Amniotic epithelial cell (primary cell): ENCODE measurements around the gene CPXM1.
"Not testable (repeated sequence)": the region's sequence is repeated elsewhere in the genome, so short reads cannot be mapped to it uniquely, and the experiment has no call there.

Experiments used
- DNase-seq: peaks from one replicate; pipeline ENCODE4 v3.0.0-alpha.2; 2010; ENCODE audit warnings: low read depth

CPXM1 gene

GRCh38 chr20:2800521-2801285 is at the start of gene CPXM1:
Gene CPXM1, minus strand, starts transcription at chr20:2800627. Its CDS starts 55 bp downstream, at chr20:2800572.
- DNase-seq, result no peak

DNA sequence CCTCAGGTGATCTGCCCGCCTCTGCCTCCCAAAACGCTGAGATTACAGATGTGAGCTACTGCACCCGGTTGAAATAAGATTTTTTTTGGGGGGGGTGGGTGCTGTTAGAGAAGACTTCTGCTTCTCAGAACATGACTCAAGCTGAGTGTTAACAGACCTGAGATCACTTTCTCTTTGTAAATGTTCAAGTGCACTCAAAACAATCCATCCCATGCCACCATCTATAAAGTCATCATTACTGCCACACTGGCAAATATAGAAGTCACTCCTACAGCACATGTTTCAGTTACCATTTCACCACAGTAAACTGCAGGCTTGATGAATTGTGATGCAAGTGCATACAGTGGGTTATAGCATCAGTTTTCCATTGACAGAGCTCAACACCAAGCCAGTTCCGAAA is 49.1 kb upstream of the CPXM1 start:
- no peak for DNase-seq

DNA sequence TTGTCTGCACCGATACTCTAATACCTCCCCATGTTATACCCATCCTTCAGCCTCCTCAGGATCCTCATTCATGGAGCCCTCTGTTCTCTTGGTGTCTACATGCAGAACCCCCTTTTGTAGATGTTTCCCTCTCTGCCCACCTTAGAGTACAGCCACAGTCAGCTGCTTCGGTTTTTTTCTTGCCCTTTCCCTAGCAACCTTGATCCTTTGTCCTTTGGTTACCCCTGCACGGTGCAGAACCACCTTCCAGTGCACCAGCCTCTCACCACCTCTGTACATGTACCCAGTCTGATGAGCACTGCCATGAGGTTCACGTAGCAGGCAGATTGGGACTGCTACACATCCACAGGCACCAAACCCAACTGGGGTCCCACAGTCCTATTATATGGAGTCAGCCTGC is 47.4 kb upstream of the CPXM1 start:
- DNase-seq, result no peak

GRCh38 chr20:2846698-2847097 is 46.3 kb upstream of the CPXM1 start:
- no peak for DNase-seq

DNA sequence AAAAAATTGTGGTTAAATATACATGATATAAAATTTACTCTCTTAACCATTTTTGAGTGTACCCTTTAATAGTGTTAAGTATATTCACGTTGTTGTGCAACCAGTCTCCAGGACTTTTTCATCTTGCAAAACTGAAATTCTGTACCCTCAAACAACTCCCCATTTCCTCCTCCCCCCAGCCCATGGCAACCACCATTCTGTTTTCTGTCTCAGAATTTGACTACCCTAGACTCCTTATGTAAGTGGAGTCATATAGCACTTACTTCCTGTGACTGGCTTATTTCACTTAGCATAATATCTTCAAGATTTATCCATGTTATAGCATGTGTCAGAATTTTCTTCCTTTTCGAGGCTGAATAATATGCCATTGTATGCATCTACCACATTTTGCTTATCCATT is 45.2 kb upstream of the CPXM1 start:
- no peak for DNase-seq

DNA sequence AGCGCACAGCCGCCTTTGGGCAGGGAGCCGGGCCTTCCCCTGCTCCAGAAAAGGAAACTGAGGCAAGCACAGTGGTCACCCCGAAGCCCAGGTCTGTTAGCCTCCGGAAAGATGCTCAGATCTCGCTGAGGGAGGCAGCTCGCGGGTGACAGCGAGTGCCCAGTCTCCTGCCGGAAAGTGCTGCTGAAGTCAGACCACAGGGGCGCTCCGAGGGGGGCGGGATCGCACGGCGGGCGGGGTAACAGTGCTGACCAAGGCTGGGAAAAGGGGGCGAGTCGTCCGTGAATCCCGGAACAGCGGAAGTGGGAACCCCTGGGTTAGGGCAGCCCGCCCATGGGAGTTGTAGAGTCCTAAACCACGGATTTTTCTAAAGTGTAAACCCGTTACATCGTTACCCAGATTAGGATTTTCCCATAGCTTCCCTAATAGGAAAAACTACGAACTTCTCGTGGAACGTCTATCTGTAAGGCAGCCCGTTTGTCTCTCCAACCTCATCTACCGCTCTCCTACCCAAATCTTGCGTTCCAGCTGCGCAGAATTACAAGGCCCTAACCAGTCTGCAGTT is 40.6 kb upstream of the CPXM1 start:
- peak; percentile 58 for DNase-seq

DNA sequence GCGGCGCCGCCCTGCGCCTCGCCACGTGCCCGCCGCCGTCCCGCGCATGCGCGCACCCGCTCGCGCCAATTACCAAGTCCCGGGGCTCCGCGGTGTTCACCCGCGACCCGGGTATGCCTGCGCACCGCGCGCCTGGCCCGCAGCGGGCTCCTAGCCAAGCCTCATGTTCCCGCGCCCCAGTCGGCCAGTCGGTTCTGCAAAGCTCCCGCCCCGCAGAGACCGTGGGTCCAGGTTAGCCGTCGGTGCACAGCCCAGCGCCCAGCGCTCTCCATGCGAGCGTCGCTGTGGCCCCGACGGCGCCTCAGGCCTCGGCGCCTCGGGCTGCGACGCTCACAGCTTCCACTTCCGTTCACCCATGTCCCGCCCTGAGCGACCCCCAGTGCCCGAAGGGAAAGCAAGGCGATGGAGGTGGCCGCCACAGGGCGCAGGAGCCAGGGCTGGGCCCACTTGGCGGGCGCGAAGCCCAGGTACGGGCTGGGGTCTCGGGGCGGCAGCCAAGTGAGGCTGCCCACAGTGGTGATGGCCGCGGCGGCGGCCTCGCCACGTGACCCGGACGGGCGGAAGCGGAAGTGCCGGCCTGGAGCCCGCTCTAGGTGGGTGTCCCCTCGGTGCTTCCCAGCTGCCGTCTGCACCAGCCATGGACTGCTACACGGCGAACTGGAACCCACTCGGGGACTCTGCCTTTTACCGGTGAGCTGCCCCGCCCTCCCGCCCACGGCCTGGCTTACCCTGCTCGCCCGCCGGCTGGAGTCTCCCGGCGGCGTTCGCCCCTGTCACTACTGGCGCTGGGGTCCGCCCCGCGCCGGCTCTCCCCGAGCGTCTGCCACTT is 39.9 kb upstream of the CPXM1 start, which contains the start of the genes PCED1A and VPS16:
PCED1A (minus strand) TSS at position 518 of the 829 bp plus-strand sequence. CDS start 743 bp downstream, outside the sequence.
VPS16 (plus strand) TSS at position 608 of the 829 bp plus-strand sequence; CDS start at position 638, 30 bp downstream.
- DNase-seq, result peak; percentile 83

GRCh38 chr20:2839732-2840137 is 39.3 kb upstream of the CPXM1 start:
- no peak for DNase-seq

DNA sequence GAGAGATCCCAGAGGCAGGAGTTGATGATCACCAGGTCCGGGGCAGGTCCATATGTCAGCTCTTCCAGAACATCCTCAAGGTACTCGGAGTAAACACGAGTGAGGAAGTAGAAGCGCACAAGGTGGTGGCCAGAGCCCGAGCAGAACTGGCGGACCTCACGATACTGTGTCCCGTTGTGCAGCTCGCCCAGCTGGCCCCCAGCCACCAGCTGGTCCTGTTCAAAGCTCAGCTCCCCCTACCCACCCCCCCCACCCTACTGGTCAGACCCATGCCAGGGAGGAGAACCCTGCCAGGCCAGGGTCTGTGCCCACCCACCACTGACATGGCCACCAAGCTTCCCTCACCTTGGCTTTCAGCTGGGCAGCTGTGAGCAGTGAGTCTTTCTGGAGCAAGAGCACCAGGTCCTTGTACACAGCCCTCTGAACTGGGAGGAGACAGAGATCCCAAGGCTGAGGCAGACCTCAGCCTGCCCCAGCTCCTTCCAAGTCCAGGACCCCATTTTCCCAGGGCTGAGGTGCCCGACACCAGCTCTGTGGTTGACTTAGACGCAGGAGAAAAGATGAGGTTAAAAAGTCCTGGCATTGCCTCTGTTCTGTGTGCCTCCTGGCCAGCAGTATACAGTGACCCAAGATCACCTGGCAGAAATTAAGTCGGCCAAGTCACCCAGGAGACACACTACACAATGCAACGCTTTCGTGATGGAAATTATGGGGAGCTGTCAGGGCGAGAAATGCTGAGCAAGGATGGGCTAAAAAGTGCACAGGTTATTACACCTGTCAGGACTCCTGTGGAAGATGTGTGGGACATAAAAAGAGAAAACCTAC is 38.6 kb upstream of the CPXM1 start:
- no peak for DNase-seq

GRCh38 chr20:2838170-2838797 is 37.9 kb upstream of the CPXM1 start:
- DNase-seq, result no peak

DNA sequence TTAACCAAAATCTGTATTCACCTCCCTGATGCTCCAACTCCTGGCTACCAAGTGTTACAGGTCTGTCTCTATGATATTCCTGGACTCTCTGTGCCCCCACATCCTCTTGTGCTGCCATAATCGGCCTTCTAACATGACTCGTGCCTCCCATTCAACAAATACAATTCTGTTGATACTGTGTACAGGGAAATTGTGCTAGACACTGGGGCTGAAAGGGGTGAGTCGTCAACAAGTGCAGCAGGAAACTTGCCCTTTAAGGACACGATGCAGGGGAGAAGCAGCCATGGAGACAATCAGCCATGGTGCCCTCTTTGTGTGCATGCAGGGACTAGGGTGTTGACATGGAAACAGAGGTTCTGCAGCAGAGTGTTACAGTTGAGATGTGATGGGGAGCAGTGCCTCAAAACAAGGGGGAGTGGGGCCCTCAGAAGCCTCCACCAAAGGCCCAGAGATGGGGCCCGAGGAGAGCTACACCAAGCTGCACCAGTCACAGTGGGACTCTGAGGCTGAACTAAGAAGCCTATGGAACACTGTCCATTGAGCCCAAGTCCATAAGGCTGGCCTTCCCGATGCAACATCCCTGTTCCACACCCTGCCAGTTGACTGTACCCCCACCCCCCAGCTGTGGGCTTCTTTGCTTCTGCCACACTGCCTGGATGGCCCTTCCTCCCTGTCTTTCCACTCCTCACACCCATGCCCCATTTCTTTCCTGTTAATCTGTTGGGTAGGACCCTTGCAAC is 37.0 kb upstream of the CPXM1 start:
- no peak for DNase-seq

GRCh38 chr20:2836035-2836434 is 35.6 kb upstream of the CPXM1 start:
- DNase-seq, result no peak

DNA sequence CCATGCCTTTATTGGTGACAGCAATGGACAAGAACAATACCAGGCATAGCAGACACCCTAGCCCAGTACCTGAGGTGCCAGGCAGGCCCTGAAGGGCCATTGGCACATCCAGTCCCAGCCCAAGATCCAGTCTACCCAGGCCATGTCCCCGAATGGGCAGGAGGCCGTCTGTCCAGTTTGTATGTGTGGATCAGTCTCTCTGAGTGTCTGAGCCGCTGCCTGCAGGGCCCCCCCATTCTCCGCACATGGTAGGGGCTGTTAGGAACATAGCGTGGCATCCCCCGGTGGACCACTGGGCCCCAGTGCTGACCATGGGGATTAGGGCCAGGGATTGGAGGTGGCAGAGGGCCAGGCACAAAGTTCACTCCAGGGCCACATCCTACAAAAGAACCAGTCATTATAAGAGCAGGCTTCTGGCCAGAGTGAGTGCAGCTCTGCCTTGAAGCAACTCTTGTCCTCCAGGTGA is 34.9 kb upstream of the CPXM1 start:
- no peak for DNase-seq

DNA sequence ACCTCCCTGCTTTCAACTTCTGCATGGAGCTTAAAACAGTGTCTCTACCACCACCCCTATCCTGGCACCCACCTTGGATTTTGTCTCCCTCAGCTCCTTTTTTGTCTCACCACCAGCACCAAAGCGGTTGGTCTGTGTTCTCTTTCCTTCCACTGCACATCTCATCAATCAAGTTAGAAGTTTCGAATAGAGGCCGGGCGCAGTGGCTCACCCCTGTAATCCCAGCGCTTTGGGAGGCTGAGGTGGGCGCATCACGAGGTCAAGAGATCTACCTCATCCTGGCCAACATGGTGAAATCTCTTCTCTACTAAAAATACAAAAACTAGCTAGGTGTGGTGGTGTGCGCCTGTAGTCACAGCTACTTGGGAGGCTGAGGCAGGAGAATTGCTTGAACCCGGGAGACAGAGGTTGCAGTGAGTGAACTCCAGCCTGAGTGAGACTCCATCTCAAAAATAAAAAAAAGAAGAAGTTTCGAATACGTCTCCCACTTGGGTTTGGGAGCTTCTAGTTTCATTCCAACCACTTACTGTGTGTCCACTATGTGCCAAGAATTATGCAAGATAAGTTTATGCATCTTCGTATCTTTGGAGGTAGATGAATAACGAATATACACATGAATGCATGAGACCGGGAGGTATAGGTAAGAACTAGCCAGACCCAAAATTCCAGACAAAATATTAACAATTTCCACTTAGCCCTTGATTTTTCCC is 34.1 kb upstream of the CPXM1 start:
- no peak for DNase-seq

DNA sequence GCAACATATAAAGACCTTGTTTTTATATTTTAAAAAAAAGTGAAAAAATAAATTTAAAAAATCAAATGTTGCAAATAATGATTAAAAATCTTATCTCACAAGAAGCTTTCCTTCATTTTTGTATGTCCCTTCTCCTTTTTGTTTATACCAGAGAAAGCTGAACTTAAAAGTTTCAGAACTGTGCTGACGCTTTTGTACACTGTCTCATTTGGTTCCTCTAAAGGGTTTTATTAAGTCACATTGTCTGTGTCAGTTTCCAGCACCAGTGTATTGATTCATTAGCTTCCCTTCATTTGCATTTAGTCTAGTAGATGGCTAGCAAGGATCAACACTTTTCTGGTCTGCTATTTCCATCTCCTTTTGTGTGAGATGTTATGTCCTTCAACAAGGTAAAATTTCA is 33.3 kb upstream of the CPXM1 start:
- DNase-seq, result no peak

DNA sequence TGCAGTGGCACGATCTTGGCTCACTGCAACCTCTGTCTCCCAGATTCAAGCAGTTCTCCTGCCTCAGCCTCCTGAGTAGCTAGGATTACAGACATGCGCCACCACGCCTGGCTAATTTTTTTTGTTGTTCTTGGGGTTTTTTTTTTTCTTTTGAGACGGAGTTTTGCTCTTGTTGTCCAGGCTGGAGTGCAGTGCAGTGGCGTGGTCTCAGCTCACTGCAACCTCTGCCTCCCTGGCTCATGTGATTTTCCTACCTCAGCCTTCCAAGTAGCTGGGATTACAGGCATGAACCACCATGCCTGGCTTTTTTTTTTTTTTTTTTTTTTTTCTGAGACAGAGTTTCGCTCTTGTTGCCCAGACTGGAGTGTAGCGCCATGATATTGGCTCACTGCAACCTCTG is 30.8 kb upstream of the CPXM1 start:
- DNase-seq, result not testable (repeated sequence)

DNA sequence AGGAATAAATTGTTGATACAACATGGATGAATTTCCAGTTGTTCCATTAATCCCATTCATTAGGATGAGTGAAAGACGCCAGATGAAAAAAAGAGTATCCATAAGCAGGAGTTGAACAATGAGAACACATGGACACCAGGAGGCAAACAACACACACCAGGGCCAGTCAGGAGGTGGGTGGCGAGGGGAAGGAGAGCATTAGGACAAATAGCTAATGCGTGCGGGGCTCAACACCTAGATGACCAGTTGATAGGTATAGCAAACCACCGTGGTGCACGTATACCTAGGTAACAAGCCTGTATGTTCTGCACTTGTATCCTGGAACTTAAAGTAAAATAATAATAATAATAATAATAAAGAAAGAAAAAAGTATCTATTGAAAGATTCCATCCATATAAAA is 28.9 kb upstream of the CPXM1 start:
- no peak for DNase-seq

GRCh38 chr20:2826655-2827054 is 26.2 kb upstream of the CPXM1 start:
- no peak for DNase-seq

- DNase-seq, result no peak
These were observed 25.3 kb upstream of the CPXM1 start for GRCh38 chr20:2825761-2826160.

DNA sequence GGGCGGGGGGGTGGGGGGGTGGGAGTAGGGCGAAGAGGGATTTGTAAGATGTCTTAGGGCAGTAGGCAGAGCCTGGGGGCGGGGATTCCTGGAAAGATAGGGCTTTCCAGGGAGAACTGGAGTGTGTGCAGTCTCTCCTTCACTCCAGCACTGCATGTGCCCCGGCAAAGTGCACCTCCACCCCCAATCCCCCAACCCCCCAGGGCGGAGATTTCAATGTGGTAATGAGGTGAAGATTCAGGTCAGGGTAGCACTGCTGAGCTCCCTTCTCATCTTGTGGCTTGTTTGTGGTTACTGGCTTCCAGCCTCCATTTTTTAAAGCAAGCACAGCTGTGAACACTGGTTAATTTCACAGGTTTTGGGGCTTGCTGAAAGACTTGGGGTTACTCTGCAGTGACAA is 21.6 kb upstream of the CPXM1 start:
- peak; percentile 78 for DNase-seq
